Adrenal gland (tissue), 12 donors: ENCODE data around the gene SPTB. TPM values are rescaled to one million over a fixed set of nuclear protein-coding genes. Genes with fewer than 3 reads are reported as not detected.

Source experiments
- DNase-seq, 7 donors: peaks; one replicate each; pipeline ENCODE4 v3.0.0-alpha.2; 2019 to 2020
- H3K27ac ChIP-seq, 5 donors: fragments of 200-600 bp; sonication (generic) in 4 of 5; 1 replicate in 3 of 5; 2 replicates in 2 of 5; pipeline versions ENCODE4 v1.5.1 to v1.8.0; 2016 to 2020; ENCODE audit warnings: mild to moderate bottlenecking in 1 of 5
- H3K27me3 ChIP-seq: fragments of 200-600 bp; 2 replicates; pipeline ENCODE4 v1.8.0; 2021
- H3K36me3 ChIP-seq, 2 donors: fragments of 200-600 bp; replicated peaks in 1 of 2; 1 replicate in 1 of 2; 2 replicates in 1 of 2; pipeline versions ENCODE4 v1.5.1 to v1.8.0; 2018 to 2022
- H3K4me1 ChIP-seq, 2 donors: fragments of 200-600 bp; replicated peaks in 1 of 2; 1 replicate in 1 of 2; 2 replicates in 1 of 2; pipeline versions ENCODE4 v1.5.1 to v1.8.0; 2018 to 2021
- H3K4me3 ChIP-seq, 4 donors: fragments of 200-600 bp; sonication (generic) in 3 of 4; one replicate each; pipeline ENCODE4 v1.5.1; 2016 to 2018
- H3K9me3 ChIP-seq, 3 donors: fragments of 200-600 bp; sonication (generic) in 1 of 3; replicated peaks in 1 of 3; 1 replicate in 2 of 3; 2 replicates in 1 of 3; pipeline versions ENCODE4 v1.5.1 to v1.8.0; 2016 to 2021
- CTCF ChIP-seq, 6 experiments: fragments of 450-650 bp in 4 of 6; fragments of 200-600 bp in 2 of 6; sonication (generic) in 1 of 6; IDR thresholded peaks; 1 replicate in 5 of 6; 2 replicates in 1 of 6; pipeline versions ENCODE4 v1.5.1 to v1.8.0; 2016 to 2021; ENCODE audit warnings: antibody characterized with exemption in 6 of 6, mild to moderate bottlenecking in 2 of 6, moderate library complexity in 1 of 6
- POLR2A ChIP-seq, 2 donors: fragments of 450-650 bp; IDR thresholded peaks; one replicate each; pipeline ENCODE4 v1.6.1; 2017; ENCODE audit warnings: antibody characterized with exemption in 2 of 2, mild to moderate bottlenecking in 2 of 2, moderate library complexity in 1 of 2
- WGBS, 4 donors: extraction: QIAGEN DNeasy Blood & Tissue Kit in 2 of 4; methylation state at CpG; one replicate each; pipeline versions ENCODE4 v1.1.5 to v1.1.7; 2013 to 2017; 5-methylcytosine and 5-hydroxymethylcytosine counted together
- intact Hi-C, 2 donors: fragments of 100-400 bp; cut with DNase I; formaldehyde crosslinking; loops; one replicate each; pipeline versions ENCODE4 v1.14.1 to v1.15.0; 2022 to 2023
- polyA plus RNA-seq, 3 donors: library from polyadenylated mRNA; stranded (reverse); fragments of 200-250 nt in 2 of 3; fragments of 350-450 nt in 1 of 3; fragmentation: Illumina TruSeq in 1 of 3; extraction: RNeasy Lipid Tissue Mini Kit (QIAGEN cat#74804) in 1 of 3; gene quantifications; one replicate each; pipeline ENCODE4 v1.2.3, GENCODE V29; 2013 to 2014
- total RNA-seq, 9 donors: library from RNA; depleted of rRNA in 4 of 9; stranded (reverse); fragments of >200 nt in 4 of 9; fragments of 120-200 nt in 1 of 9; fragmentation: NEBNext Ultra II Directional in 1 of 9; extraction: Animal tissue kit (Norgen Biotek cat#: 25700) in 1 of 9; gene quantifications; one replicate each; pipeline versions ENCODE4 v1.1.0 to v1.2.4, GENCODE V29; 2013 to 2023
- donor health status: healthy with polysubstance abuse.
- donor health status: Bipolar disorder and iron deficiency.
- donor health status: DM: yes; HTN: yes; CAD: no.
- donor health status: DM: no; HTN: no; CAD: no.
- donor health status: DM: no; HTN: no; CAD: no.
- donor health status: DM: yes; HTN: yes; CAD: no.

SPTB gene
- total and polyA plus RNA-seq, 12 donors = 0.18 to 14.5 (median 1.2) TPM

DNA sequence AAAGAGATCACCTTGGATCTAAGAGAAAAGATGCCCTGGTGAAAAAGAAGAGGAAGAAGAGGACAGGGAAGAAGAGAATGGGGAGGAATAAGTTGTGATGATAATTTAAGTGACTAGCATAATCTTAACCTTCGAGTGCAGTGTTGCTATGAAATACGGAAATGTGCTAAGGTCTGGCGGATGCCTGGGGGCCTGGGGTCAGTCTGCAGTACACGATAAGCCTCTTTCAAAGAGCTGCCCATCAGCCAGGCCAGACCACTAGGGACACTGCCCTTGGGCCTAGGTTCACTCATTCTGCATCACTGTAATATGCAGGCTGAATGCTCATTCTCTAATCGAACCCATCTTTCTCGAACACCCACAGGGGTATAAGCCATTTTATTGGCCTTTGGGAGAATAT is 92.1 kb downstream of the SPTB start:
- Histone ChIP-seq H3K9me3 (no peaks in the 10 kb centered on the region), H3K36me3 (no peaks in the 10 kb centered on the region), H3K4me3 (no peak overlapping the region), H3K27me3 (no peaks in the 10 kb centered on the region), H3K27ac (no peak overlapping the region), H3K4me1 (no peaks in the 10 kb centered on the region)
- WGBS, 4 donors = 85 to 91% (median 87%) methylated on average over 6 of the region's 6 CpGs
- no peak for DNase-seq
- TF ChIP-seq CTCF (IDR thresholded peaks at IDR 0.05) (no peak), POLR2A (IDR thresholded peaks at IDR 0.05) (no peak)
- intact Hi-C loops = no loop called here

DNA sequence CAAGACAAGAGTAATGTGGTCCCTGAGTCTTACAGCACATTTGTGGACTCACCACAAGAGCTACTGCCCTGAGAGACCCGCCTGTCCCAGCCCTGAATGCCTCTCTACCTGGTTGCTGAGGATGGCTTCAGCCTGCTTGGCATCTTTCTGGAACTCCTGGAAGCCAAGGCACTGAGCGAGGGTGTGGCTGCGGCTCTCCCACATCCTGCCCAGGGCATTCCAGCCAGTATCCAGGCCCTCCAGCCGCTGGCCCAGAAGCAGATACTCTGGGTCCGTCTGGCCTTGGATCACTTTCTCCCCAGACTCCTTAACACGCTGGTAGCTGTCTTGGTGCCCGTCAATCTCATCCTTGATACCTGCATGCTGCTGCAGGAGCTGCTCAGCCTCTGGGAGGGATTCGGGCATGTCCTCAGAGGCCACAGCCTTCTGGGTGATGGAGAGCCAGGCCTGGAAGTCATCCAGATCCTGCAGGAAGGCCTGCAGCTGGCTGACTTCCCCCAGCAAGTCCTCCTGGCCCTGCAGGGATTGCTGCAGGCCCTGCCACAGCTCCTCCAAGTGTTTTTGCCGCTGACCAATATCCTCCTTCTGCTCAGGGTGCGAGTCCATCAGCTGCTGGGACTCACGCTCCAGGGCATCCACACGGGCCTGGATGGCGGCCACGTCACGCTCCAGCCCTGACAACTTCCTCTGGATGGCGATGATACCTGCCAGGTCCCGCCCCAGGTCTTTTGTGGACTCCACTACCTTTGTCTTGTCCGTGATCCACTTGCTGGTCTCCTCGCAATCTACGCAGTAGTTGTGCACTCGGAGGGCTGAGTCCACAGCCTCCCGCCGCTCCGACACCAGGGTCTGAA is 93.2 kb downstream of the SPTB start:
- Histone ChIP-seq H3K36me3 (no peaks in the 10 kb centered on the region), H3K27me3 (no peaks in the 10 kb centered on the region), H3K4me3 (no peak overlapping the region), H3K27ac (no peak overlapping the region), H3K4me1 (no peaks in the 10 kb centered on the region), H3K9me3 (no peaks in the 10 kb centered on the region)
- DNase-seq = peak in 5 of 7 donors; percentile 39 to 67 (median 64)
- 85 to 92% (median 89%) methylated on average over 21 to 24 of the region's 24 CpGs for WGBS, 4 donors
- TF ChIP-seq POLR2A (IDR thresholded peaks at IDR 0.05) (no peak), CTCF (IDR thresholded peaks at IDR 0.05) (no peak)
- intact Hi-C loops = no loop called here

DNA sequence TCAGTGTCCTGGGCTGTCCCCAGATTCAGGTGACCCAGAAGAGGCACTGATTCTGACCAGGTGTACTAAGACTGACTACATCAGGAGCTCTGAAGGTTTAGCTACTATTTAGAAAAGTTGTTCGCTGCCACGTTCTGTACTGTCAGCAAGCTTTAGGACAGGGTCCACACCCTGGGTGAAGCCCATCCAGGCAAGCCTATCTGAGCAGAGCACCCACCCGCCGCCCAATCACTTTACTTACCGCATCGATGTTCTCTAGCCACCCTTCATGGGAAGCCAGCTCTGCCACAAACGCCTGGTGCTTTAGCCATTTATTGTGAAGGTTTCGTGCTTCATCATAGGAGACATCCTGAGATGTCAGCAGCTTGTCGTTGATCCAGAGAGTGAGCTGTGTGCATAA is 95.7 kb downstream of the SPTB start:
- intact Hi-C loops = no loop called here
- Histone ChIP-seq H3K27ac (no peak overlapping the region), H3K27me3 (no peaks in the 10 kb centered on the region), H3K36me3 (no peaks in the 10 kb centered on the region), H3K4me1 (no peaks in the 10 kb centered on the region), H3K4me3 (no peak overlapping the region), H3K9me3 (no peaks in the 10 kb centered on the region)
- 89 to 99% (median 95%) methylated on average over 8 to 9 of the region's 9 CpGs for WGBS, 4 donors
- no peak for DNase-seq
- no peak for TF ChIP-seq POLR2A (IDR thresholded peaks at IDR 0.05)
- TF ChIP-seq CTCF (IDR thresholded peaks at IDR 0.05) = no peak

DNA sequence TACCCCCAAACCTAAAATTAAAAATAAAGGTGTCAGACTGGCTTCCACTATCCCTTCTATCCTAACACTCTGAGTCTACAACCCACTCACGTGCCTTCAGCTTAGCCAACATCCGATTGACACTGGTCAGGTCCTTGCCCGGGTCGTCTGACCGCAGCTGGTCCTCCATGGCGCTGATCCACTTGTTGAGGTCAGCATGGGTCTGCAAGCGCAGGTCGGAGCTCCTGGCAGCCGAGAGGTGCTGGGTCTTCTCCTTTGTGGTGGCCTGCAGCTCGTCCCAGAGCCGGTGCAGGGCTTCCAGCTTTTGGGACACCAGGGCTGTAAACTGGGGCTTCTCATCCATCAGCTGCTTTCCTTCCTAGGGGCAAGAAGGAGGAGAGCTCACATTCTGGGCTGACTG is 97.5 kb downstream of the SPTB start:
- H3K4me1 ChIP-seq = peaks cover 0 to 4% of the 10 kb centered on the region in 2 donors
- TF ChIP-seq POLR2A (IDR thresholded peaks at IDR 0.05) (no peak), CTCF (IDR thresholded peaks at IDR 0.05) (no peak)
- no peak for DNase-seq

More for the DNA sequence above, 97.5 kb downstream of the SPTB start:
- Histone ChIP-seq H3K27me3 (no peaks in the 10 kb centered on the region), H3K4me3 (no peak overlapping the region), H3K36me3 (no peaks in the 10 kb centered on the region), H3K27ac (no peak overlapping the region), H3K9me3 (no peaks in the 10 kb centered on the region)
- 87 to 90% (median 88%) methylated on average over 8 to 11 of the region's 11 CpGs for WGBS, 4 donors
- intact Hi-C loops = no loop called here
